Stimulated activated CD8-positive, alpha-beta memory T cell treated with anti-CD3 and anti-CD28 coated beads, Interleukin-7, amount 100 ng/mL, for 24 hours (primary cell): Measurements from ENCODE around the gene ZBTB9.

Experiments
- DNase-seq: peaks from one replicate; pipeline ENCODE4 v3.0.0-alpha.2; 2020; ENCODE audit warnings: low read depth

Gene ZBTB9

DNA sequence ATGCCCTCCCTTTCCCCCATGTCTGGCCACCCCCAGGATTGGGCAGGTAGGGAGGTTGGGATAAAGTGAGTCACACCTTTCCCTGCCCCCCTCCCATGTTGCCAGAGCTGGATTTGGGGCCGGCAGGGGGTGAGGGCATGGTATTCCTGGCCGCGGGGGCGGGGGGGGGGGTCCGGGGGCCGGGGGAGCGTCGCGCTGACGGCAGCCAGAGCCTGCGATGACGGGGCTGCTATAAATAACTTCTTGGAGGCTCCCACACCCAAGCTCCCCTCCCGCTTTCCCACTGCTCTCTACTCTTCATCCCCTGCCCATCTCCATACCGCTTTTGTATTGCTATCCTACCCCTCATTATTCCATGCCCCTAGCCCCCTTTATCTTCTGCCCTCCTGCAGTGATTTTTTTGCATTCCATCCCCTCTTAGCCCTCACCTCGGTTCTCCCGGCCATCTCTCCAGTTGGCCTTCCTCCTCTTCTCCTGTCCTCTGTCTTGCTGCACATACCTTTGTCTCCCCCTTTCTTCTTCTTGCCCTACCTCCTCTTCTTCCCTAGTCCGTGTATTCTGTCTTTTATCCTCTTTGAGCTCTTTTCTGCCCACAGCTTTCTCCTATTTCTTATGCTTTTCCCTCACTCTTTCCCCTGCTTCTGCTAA, 20.7 kb upstream of the ZBTB9 start:
- DNase-seq = no peak

DNA sequence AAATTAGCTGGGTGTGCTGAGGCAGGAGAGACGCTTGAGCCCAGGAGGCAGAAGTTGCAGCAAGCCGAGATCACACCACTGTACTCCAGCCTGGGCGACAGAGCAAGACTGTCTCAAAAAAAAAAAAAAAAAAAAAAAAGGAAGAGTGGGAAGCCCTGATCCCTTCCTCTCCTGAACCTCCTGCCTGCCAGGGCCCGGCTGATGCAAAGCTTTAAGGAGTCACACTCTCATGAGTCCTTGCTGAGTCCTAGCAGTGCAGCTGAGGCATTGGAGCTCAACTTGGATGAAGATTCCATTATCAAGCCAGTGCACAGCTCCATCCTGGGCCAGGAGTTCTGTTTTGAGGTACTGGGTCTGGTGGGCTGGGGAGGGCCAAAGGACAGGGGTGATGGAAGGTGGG, 19.4 kb upstream of the ZBTB9 start:
- DNase-seq = no peak

DNA sequence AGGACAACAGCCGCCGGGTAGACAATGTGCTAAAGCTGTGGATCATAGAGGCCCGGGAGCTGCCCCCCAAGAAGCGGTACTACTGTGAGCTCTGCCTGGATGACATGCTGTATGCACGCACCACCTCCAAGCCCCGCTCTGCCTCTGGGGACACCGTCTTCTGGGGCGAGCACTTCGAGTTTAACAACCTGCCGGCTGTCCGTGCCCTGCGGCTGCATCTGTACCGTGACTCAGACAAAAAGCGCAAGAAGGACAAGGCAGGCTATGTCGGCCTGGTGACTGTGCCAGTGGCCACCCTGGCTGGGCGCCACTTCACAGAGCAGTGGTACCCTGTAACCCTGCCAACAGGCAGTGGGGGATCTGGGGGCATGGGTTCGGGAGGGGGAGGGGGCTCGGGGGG, 16.7 kb upstream of the ZBTB9 start:
- no peak for DNase-seq

DNA sequence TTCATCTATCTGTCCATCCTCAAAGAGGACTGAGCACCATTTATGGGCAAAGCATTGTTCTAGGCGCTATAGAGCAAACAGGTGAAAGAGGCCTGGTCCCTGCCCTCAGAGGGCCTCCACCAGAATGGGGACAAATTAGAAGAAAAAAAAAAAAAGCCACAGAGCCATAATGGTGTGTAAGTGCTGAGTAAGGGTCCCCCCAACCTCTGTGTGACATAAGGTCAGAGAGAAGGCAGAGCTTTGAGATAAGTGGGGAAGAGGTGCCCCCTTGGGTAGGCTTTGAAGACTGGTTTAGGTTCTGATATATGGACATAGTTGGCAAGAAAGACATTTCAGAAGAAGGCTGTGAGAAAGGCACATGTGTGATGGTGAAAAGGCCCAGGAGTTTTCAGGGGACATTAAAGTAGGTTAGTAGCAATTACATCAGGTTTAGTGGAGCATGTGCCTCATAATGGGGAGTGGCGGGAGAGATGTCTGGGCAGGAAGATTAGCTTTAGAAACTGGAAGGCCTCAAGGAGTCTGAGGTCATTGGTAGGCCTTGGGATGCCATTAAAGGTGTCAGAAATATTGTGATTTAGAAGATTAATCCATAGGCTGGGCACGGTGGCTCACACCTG, 15.3 kb upstream of the ZBTB9 start:
- no peak for DNase-seq

DNA sequence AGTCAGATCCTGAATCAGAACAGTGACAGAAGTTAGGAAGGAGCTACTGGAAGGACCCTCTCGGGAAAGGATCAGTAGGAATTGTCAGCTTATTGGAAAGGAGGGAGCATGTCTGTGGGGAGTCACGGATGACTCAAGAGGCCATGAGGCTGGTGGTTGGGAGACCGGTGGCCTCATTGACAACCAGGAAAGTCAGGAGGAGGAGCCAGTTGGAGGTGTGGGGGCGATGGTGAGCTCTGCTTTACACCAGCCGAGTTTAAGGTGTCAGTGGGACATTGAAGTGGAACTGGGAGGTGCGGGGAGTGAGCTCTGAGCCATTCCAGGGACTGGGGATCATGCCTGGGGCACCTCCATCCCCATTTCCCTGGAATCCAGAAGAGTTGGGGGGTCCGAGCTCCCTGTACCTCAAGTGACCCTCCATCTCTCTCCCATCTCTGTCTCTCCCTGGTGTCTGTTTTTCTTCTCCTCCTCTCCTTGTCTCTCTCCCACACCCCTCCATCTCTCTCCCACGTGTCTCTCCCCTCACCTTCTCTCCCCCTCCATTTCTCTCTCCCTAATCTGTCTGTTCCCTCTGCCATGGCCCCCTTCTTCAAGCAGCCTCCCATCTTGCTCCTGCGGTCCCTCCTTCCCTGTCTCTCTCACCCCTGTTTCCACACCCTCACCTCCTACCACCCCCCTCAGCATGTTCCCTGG, 14.3 kb upstream of the ZBTB9 start:
- DNase-seq = no peak

DNA sequence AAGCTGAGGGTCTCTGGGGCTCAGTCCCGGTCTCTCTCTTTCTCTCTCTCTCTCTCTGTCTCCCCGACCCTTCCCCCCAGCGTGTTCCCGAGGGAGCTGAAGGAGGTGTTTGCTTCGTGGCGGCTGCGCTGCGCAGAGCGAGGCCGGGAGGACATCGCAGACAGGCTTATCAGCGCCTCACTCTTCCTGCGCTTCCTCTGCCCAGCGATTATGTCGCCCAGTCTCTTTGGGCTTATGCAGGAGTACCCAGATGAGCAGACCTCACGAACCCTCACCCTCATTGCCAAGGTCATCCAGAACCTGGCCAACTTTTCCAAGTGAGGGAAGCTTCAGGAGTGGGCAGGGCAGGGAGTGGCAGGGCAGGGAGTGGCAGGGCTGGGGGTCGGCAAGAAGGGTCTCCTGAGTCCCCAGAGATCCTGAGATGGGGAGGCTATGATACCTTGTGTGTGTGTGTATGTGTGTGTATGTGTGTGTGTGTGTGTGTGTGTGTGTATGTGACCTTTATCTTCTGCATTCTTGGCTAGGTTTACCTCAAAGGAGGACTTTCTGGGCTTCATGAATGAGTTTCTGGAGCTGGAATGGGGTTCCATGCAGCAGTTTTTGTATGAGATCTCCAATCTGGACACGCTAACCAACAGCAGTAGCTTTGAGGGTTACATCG, 13.6 kb upstream of the ZBTB9 start:
- DNase-seq = no peak

DNA sequence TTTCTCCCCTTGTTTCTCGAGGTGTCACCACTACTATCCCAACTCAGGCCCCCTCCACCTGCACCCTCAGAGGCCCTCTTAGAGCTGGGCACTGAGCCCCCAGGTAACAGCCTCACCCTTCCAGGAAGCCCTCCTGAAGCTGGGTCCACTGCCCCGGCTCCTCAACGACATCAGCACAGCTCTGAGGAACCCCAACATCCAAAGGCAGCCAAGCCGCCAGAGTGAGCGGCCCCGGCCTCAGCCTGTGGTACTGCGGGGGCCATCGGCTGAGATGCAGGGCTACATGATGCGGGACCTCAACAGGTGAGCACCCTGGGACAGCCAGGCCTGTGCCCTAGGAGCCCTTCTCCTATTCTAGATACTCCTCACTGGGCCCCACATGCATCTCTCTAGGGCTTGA, 12.9 kb upstream of the ZBTB9 start:
- no peak for DNase-seq

DNA sequence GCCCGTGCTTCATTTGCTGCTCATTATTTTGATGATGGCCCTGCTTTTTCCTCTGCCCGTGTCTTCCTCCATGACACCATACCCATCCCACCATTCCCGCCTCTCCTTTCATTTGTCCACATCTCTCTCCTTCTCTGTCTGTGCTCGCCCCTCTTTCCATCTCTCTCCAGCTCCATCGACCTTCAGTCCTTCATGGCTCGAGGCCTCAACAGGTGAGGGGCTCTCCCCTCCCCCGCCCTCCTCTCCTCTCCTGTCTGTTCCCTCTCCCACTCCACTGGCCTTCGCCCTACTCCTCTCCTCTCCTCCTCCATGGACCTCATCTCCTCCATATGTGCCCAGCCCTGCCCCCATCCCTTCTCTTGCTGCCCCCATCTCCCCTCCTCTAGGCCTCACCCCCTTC, 12.1 kb upstream of the ZBTB9 start:
- DNase-seq = no peak

DNA sequence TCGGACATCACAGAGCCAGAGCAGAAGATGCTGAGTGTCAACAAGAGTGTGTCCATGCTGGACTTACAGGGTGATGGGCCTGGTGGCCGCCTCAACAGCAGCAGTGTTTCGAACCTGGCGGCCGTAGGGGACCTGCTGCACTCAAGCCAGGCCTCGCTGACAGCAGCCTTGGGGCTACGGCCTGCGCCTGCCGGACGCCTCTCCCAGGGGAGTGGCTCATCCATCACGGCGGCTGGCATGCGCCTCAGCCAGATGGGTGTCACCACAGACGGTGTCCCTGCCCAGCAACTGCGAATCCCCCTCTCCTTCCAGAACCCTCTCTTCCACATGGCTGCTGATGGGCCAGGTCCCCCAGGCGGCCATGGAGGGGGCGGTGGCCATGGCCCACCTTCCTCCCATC, 11.4 kb upstream of the ZBTB9 start:
- DNase-seq = no peak

DNA sequence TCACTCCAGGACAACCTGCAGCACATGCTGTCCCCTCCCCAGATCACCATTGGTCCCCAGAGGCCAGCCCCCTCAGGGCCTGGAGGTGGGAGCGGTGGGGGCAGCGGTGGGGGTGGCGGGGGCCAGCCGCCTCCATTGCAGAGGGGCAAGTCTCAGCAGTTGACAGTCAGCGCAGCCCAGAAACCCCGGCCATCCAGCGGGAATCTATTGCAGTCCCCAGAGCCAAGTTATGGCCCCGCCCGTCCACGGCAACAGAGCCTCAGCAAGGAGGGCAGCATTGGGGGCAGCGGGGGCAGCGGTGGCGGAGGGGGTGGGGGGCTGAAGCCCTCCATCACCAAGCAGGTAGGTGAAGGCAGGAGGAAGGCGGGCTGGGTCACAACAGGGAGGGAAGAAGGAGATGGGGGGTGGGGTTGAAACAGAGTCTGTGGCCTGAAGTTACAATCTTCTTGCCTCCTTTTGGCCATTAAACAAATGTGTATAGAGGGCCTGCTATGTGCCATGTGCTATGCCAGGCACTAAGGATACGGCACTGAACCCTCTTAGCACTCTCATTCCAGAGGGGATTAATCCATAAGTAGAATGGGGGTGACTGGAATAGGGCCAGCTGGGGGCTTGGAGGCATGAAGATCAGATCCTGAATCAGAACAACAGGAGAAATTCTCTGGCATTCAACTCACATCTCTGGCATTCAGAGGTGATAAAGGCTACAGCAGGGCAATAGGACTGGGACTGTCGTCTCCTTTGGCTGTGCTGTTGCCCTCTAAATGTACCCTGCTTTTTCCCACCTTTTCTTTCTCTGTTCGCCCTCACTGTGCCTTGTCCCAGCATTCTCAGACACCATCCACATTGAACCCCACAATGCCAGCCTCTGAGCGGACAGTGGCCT, 10.5 kb upstream of the ZBTB9 start:
- DNase-seq = no peak

DNA sequence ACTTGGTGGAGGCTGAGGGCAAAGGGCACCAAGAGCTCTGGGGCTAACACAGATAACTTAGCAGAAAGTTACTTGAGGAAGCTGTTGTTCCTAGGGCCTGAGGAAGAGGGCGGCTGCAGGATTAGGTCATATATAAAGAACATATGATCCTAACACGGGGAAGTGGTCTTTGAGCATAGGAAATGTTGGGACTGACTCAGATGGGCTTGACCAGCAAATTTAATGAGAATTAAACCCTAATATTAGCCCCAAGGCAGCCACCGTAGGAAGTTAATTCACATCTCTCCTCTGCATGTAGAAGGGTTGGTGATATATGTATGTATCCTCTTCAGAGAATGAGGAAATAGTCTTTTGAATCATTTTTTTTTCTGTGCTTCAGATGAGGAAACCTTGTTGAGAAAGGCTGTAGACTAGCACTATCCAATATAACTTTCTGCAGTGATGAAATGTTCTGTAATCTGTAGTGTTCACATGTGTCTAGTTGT, 9.2 kb upstream of the ZBTB9 start:
- DNase-seq = no peak

DNA sequence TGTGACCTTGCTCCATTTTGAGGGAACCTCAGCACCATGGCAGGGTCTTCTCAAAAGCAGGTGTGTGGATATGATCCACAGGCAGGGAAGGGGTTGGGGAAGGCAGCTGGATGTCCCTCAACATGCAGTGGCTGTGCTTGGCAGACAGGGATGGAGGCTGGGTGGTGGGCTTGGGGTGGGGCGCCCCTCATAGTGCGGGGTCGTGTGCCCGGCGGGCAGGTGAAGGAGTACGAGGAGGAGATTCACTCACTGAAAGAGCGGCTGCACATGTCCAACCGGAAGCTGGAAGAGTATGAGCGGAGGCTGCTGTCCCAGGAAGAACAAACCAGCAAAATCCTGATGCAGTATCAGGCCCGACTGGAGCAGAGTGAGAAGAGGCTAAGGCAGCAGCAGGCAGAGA, 8.0 kb upstream of the ZBTB9 start:
- no peak for DNase-seq

DNA sequence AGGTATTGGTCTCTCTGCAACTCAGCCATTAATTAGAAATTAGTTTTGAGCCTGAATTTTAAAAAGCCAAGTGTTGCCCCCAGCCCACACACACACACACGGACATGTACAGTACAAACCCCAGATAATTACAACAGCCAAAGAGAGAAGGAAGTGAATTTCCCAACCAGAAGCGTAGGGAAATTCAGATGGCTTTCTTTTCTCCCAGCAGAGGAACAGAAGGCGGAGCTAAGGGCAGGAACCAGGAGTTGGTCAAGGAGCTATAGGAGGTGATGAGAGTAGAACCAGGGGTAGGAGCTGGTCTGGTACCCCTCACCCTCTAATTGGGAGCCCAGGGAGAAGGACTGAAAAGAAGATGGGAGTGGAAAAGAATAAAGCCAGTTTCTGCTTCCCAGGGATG, 3.9 kb upstream of the ZBTB9 start:
- no peak for DNase-seq

DNA sequence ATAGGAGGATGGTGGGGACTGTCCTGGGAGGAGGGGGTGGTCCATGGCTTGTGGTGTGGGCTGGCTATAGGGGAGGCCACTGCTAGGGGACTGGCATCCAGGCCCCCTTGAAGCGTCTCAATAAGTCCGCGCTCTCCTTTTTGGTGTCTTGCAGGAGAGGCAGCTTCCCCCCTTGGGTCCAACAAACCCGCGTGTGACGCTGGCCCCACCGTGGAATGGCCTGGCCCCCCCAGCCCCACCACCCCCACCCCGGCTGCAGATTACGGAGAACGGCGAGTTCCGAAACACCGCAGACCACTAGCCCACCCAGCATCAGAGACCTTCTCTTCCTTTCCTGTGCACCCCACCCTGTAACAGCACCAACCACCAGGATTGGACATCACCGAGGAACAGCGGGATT, 2.8 kb upstream of the ZBTB9 start:
- no peak for DNase-seq

DNA sequence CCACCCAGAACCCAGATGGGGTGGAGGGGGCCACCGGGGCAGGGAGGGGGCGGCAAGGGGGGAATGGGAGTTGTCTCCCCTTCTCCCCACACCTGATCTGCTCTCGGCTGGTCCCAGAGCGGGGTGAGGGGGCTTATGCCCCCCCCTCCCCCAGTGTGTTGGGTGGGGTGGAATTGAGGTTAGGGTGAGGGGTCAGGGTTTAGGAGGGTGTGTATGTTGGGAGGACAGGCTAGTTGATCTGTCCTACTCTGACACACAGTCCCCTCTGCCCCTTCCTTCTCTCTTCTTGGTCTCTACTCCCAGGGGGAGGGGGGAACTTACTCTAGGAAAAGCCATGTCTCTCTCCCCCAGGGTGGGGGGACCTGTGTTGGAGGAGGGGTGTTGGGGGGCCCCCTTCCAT, 1.9 kb upstream of the ZBTB9 start:
- no peak for DNase-seq

DNA sequence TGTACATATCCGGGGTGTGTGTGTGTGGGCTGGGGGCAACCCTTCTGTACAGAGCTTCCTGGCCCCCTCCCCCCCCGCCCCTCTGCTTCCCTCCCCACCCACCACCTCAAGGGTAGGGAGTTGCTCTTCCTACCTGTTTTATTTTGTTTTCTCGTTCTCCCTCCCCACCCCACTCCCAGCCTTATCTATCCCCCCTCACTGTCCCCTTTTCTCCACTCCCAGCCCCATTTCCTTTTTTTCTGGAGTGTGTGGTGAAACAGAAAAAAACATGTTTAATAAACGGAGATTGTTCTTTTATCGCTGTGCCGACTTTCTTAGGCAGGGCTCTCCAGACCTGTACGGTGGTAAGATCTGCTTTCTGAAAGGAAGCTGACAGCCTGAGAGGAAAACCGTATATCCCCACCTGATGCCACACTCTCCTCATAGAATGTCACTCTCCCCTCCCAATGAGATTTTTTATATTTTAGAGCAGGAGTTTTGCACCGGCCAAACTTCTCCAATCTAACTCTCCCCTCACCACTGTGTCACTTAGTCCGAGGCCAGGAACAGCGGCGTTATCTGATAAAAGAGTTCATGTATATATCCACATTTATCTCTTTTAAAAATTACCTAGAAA, 875 bp upstream of the ZBTB9 start:
- DNase-seq = no peak

DNA sequence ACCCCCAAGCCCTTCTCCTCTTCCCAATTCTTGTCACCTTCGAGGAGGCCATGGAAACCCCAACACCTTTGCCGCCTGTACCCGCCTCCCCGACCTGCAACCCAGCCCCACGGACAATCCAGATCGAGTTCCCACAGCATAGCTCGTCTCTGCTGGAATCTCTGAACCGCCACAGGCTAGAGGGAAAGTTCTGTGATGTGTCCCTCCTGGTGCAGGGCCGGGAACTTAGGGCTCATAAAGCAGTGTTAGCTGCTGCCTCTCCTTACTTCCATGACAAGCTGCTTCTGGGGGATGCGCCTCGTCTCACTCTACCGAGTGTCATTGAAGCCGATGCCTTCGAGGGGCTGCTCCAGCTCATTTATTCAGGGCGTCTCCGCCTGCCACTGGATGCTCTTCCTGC, 675 bp downstream of the ZBTB9 start:
- no peak for DNase-seq

DNA sequence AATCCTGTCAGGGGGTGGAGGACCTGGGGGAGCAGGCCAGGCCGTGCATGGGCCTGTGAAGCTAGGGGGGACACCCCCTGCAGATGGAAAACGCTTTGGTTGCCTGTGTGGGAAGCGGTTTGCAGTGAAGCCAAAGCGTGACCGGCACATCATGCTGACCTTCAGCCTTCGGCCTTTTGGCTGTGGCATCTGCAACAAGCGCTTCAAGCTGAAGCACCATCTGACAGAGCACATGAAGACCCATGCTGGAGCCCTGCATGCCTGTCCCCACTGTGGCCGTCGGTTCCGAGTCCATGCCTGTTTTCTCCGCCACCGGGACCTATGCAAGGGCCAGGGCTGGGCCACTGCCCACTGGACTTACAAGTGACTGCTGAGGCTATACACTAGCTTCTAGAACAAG, 1.8 kb downstream of the ZBTB9 start:
- DNase-seq = no peak

DNA sequence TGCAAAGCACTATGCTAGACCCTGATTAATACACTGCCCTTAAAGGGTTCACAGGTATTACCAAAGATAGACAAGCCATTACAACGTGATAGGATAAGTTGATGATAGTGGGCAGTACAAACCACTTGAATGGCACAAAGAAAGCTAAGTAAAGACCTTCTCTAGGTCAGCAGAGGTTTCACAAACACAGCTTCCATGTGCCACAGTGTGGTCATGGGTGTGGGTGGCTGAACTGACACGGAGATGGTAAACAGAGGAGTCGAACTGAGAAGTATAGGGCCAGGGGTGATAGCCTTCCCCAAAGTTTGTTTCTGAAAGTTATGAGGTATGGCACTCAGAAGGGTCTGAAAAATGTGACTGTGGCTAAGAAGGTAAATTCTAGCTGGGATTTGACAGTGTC, 4.3 kb downstream of the ZBTB9 start:
- no peak for DNase-seq

DNA sequence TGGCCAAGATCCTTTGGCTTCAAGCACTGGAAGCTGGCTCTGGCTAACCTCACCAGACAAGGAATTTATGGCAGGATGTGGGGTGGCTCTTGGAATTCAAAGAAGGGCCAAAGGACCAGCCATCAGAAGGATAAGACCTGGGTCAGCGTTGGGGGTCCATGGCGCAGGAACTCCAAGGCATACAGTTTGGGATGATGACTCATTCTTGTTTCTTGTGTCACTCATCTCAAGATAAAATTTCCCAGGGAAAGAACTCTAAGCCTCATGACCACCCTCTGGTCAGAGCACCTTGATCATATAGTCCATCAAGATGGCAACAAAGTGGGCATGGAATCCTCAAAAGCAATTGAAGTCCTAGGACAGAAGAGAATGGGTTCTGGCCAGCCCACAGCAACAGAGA, 4.8 kb downstream of the ZBTB9 start:
- DNase-seq = no peak

DNA sequence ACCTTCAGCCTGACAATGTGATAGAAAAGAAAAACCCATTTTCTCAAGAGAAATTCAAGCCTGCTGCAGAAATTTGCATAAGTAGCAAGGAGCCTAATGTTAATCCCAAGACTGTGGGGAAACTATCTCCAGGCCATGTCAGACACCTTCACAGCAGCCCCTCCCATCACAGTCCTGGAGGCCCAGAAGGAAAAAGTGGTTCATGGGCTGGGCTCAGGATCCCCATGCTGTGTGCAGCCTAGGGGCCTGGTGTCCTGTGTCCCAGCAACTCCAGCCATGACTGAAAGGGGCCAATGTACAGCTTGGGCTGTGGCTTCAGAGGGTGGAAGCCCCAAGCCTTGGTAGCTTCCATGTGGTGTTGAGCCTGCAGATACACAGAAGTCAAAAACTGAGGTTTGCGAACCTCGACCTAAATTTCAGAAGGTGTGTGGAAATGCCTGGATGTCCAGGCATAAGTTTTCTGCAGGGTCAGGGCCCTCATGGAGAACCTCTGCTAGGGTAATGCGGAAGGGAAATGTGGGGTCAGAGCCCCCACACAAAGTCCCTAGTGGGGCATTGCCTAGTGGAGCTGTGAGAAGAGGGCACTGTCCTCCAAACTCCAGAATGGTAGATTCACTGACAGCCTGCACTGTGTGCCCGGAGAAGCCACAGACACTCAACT, 11.8 kb downstream of the ZBTB9 start:
- DNase-seq = no peak
